ENCODE data around the gene RNU2-63P.

DNA sequence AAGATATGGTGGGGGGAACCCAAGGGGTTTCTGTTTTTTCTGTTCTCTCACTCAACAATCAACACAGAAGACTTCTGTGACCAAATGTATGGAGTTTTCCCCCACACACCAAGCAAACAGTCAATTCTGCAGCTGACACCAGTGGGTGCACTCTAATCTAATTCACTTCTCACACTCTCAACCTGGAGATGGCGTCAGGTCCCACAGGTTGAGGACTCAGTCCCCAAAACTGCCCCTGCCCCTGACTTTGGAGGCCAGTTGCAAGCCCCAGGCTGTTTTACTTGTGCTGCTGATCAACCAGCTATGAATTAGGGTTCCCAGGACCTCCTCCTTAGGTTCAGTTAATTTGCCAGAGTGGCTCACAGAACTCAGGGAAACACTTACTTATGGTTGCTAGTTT is 6.2 kb downstream of the RNU2-63P start:
- TF ChIP-seq POLR2A (IDR thresholded peaks at IDR 0.05; ENCODE audit: control extremely low read depth in 1 of 2, low read depth in 2 of 2, low read length in 2 of 2) = no peak
- TF ChIP-seq RAD21 (IDR thresholded peaks at IDR 0.05 in 1 of 2, conservative IDR thresholded peaks at IDR 0.05 in 1 of 2; ENCODE audit: low read depth in 2 of 2, low read length in 2 of 2) = peak; percentile 31 to 50
- TF ChIP-seq, protein P1, sequence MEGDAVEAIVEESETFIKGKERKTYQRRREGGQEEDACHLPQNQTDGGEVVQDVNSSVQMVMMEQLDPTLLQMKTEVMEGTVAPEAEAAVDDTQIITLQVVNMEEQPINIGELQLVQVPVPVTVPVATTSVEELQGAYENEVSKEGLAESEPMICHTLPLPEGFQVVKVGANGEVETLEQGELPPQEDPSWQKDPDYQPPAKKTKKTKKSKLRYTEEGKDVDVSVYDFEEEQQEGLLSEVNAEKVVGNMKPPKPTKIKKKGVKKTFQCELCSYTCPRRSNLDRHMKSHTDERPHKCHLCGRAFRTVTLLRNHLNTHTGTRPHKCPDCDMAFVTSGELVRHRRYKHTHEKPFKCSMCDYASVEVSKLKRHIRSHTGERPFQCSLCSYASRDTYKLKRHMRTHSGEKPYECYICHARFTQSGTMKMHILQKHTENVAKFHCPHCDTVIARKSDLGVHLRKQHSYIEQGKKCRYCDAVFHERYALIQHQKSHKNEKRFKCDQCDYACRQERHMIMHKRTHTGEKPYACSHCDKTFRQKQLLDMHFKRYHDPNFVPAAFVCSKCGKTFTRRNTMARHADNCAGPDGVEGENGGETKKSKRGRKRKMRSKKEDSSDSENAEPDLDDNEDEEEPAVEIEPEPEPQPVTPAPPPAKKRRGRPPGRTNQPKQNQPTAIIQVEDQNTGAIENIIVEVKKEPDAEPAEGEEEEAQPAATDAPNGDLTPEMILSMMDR (IDR thresholded peaks at IDR 0.05; ENCODE audit: control extremely low read depth in 1 of 3, insufficient read depth in 1 of 3, low read depth in 1 of 3, low read length in 3 of 3) = peak in 1 of 3 experiments; percentile 8; a peak in 1 of 4 replicates

All from H1 (cell line).